RPMI8226 (cell line): ENCODE data around the gene SYNM.
A peak's percentile ranks its signal among the peaks of the same experiment; 100 is the strongest.

Source experiments
- DNase-seq: peaks from one replicate; pipeline ENCODE4 v3.0.0-alpha.2; 2015

SYNM gene

GRCh38 chr15:99085413-99086326 is 19.2 kb upstream of the SYNM start:
- no peak for DNase-seq

GRCh38 chr15:99086327-99086667 is 18.6 kb upstream of the SYNM start:
- no peak for DNase-seq

- no peak for DNase-seq
These were observed 17.4 kb upstream of the SYNM start for GRCh38 chr15:99087405-99087943.

GRCh38 chr15:99090011-99090699 is 14.7 kb upstream of the SYNM start:
- DNase-seq, result peak; percentile 73

GRCh38 chr15:99090938-99091337 is 13.9 kb upstream of the SYNM start:
- DNase-seq, result no peak

- no peak for DNase-seq
These were observed 12.2 kb upstream of the SYNM start for GRCh38 chr15:99092554-99093172.

- DNase-seq, result no peak
These were observed 9.3 kb upstream of the SYNM start for GRCh38 chr15:99095626-99096025.

GRCh38 chr15:99096173-99096893 is 8.5 kb upstream of the SYNM start:
- no peak for DNase-seq

GRCh38 chr15:99096894-99097426 is 7.9 kb upstream of the SYNM start:
- DNase-seq, result no peak

GRCh38 chr15:99097441-99098410 is 7.2 kb upstream of the SYNM start:
- no peak for DNase-seq

GRCh38 chr15:99098426-99098825 is 6.5 kb upstream of the SYNM start:
- DNase-seq, result no peak

GRCh38 chr15:99098991-99099390 is 5.9 kb upstream of the SYNM start:
- no peak for DNase-seq

- DNase-seq, result no peak
These were observed 5.2 kb upstream of the SYNM start for GRCh38 chr15:99099661-99100060.

- peak; percentile 82 for DNase-seq
These were observed 4.4 kb upstream of the SYNM start for GRCh38 chr15:99100245-99101173.

GRCh38 chr15:99101501-99101900 is 3.4 kb upstream of the SYNM start:
- no peak for DNase-seq

GRCh38 chr15:99102332-99103235 is 2.3 kb upstream of the SYNM start:
- DNase-seq, result no peak

- DNase-seq, result no peak
These were observed 1.6 kb upstream of the SYNM start for GRCh38 chr15:99103279-99103678.

- peak; percentile 92 for DNase-seq
These were observed 848 bp downstream of the SYNM start for GRCh38 chr15:99105514-99106341.
